Progenitor cell of endocrine pancreas (in vitro differentiated cells): ENCODE data around the gene RFX1. TPM values are rescaled to one million over a fixed set of nuclear protein-coding genes. Genes with fewer than 3 reads are reported as not detected.
"Not testable (repeated sequence)": the region's sequence is repeated elsewhere in the genome, so short reads cannot be mapped to it uniquely, and the experiment has no call there.

ENCODE experiments used
- DNase-seq: peaks from one replicate; pipeline ENCODE4 v3.0.0; 2021; ENCODE audit warnings: low spot score; ENCODE audit not compliant: unreplicated experiment
- H3K27ac Mint-ChIP-seq: 2 replicates; pipeline ENCODE4 v1.8.0; 2021; ENCODE audit warnings: mild to moderate bottlenecking, moderate library complexity, mixed read lengths
- H3K27me3 Mint-ChIP-seq: 2 replicates; pipeline ENCODE4 v1.8.0; 2021; ENCODE audit warnings: mixed read lengths
- H3K36me3 Mint-ChIP-seq: 2 replicates; pipeline ENCODE4 v1.8.0; 2022; ENCODE audit warnings: mixed read lengths; ENCODE audit not compliant: insufficient read depth
- H3K4me1 Mint-ChIP-seq: 2 replicates; pipeline ENCODE4 v1.8.0; 2021; ENCODE audit warnings: low read depth, mixed read lengths
- H3K4me3 Mint-ChIP-seq: 2 replicates; pipeline ENCODE4 v1.8.0; 2021; ENCODE audit warnings: low read depth, mild to moderate bottlenecking, moderate library complexity, mixed read lengths
- H3K9me3 Mint-ChIP-seq: 2 replicates; pipeline ENCODE4 v1.8.0; 2021; ENCODE audit warnings: low read depth, mixed read lengths
- total RNA-seq: library from RNA; stranded (reverse); gene quantifications from 2 replicates; pipeline ENCODE4 v1.2.1, GENCODE V29; 2021
- TF ChIP-seq, protein P1 (sequence below): fragments of 200-600 bp; sonication (generic); IDR thresholded peaks from one replicate; pipeline ENCODE4 v1.5.0; 2021; ENCODE audit warnings: antibody characterized with exemption, mild to moderate bottlenecking; ENCODE audit not compliant: unreplicated experiment

RFX1 gene
- total RNA-seq, 1 donor from 2014 or later, result 26.5 TPM

DNA sequence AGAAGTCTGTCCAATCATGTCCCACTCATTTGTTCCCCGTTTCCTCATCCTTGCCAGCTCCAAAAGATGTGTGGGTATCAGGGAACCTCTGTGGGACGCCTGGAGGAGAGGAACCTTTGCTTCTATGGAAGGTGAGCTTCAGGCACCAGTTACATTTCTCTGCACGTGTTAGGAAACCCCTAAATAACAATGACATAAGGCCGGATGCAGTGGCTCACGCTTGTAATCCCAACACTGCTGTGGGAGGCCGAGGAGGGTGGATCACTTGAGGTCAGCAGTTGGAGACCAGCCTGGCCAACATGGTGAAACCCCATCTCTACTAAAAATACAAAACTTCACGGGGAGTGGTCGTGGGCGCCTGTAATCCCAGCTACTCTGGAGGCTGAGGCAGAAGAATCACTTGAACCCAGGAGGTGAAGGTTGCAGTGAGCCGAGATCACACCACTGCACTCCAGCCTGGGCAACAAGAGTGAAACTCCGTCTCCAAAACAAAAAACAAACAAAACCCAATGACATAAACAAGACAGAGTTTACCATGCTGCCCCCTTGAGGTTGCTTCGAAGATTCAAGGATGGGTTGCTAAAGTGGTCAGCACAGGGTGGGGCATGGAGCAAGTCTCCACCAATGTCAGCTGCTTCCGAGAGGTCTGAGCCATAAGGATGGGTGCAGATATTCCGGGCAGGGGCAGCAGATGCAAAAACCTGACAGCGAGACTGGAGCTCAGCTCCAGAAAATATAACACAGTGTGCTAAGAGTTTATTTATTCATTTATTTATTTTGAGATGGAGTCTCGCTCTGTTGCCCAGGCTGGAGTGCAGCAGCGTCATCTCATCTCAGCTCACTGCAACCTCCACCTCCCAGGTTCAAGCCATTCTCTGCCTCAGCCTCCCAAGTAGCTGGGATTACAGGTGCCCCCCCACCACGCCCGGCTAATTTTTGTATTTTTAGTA, 36.8 kb upstream of the RFX1 start:
- not testable (repeated sequence) for DNase-seq, H3K4me1 Mint-ChIP-seq, H3K9me3 Mint-ChIP-seq, H3K27me3 Mint-ChIP-seq, H3K36me3 Mint-ChIP-seq, H3K4me3 Mint-ChIP-seq
- H3K27ac Mint-ChIP-seq, result peak overlapping the region; percentile 41
- TF ChIP-seq, protein P1, sequence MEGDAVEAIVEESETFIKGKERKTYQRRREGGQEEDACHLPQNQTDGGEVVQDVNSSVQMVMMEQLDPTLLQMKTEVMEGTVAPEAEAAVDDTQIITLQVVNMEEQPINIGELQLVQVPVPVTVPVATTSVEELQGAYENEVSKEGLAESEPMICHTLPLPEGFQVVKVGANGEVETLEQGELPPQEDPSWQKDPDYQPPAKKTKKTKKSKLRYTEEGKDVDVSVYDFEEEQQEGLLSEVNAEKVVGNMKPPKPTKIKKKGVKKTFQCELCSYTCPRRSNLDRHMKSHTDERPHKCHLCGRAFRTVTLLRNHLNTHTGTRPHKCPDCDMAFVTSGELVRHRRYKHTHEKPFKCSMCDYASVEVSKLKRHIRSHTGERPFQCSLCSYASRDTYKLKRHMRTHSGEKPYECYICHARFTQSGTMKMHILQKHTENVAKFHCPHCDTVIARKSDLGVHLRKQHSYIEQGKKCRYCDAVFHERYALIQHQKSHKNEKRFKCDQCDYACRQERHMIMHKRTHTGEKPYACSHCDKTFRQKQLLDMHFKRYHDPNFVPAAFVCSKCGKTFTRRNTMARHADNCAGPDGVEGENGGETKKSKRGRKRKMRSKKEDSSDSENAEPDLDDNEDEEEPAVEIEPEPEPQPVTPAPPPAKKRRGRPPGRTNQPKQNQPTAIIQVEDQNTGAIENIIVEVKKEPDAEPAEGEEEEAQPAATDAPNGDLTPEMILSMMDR, result peak; percentile 60

DNA sequence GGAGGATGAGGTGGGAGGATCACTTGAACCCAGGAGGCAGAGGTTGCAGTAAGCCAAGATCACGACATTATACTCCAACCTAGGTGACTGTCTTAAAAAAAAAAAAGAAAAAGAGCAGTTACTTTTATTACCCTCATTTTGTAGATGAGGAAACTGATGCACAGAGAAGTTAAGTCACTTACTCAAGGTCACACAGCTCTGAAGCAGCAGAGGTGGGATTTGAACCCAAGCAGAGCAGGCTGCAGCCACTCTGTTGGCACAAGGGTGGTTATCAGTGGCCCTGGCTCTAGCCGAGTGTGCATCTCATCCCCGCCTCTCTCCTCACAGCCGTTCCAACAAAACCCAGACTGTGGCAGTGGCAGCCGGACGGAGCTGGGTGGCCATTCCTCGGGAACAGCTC, 33.1 kb upstream of the RFX1 start:
- Mint-ChIP-seq H3K27ac (no peak overlapping the region), H3K9me3 (no peaks in the 10 kb centered on the region), H3K4me3 (no peak overlapping the region), H3K4me1 (no peaks in the 10 kb centered on the region), H3K36me3 (no peaks in the 10 kb centered on the region), H3K27me3 (no peaks in the 10 kb centered on the region)
- TF ChIP-seq, protein P1, result no peak
- no peak for DNase-seq

DNA sequence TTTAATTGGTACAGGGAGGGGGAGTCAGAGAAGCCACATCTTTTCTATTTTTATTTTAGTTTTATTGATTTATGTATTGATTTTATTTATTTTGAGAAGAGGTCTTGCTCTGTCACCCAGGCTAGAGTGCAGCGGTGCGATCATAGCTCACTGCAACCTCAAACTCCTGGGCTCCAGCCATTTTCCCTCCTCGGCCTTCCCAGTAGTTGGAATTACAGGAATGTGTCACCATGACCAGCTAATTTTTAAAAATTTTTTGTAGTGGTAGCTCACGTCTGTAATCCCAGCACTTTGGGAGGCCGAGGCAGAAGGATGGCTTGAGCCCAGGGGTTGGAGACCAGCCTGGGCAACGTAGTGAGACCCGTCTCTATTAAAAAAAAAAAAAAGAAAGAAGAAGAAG, 29.6 kb upstream of the RFX1 start:
- Mint-ChIP-seq H3K9me3 (no peaks in the 10 kb centered on the region), H3K4me1 (no peaks in the 10 kb centered on the region), H3K27ac (no peak overlapping the region), H3K4me3 (no peak overlapping the region), H3K36me3 (no peaks in the 10 kb centered on the region), H3K27me3 (peaks cover 7% of the 10 kb centered on the region)
- DNase-seq, result no peak
- TF ChIP-seq, protein P1, result no peak

GRCh38 chr19:14035159-14035558, 29.0 kb upstream of the RFX1 start:
- not testable (repeated sequence) for DNase-seq, H3K27ac Mint-ChIP-seq, H3K4me1 Mint-ChIP-seq, H3K9me3 Mint-ChIP-seq, H3K4me3 Mint-ChIP-seq, H3K36me3 Mint-ChIP-seq
- peaks cover 11% of the 10 kb centered on the region for H3K27me3 Mint-ChIP-seq

DNA sequence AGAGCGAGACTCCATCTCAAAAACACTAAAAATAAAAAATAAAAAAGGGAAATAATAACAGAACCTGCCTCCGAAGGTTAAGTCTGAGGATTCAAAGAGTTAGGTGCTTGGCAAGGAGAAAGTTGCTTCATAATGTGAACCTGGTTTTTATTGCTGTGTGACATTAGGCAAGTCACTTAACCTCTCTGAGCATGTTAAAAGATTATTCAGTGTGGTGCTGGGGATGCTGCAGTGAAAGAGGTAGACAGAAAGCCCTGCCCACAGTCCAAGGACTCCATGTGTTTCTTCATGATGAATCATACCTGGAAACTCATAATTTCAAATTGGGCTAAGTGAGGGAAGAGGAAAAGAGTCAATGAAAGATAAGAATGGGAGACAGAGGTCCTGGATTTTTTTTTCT, 27.8 kb upstream of the RFX1 start:
- no peak overlapping the region for H3K4me3 Mint-ChIP-seq
- H3K9me3 Mint-ChIP-seq, result no peaks in the 10 kb centered on the region
- H3K27me3 Mint-ChIP-seq, result peaks cover 13% of the 10 kb centered on the region
- no peaks in the 10 kb centered on the region for H3K4me1 Mint-ChIP-seq
- no peak overlapping the region for H3K27ac Mint-ChIP-seq
- TF ChIP-seq, protein P1, result no peak
- H3K36me3 Mint-ChIP-seq, result no peaks in the 10 kb centered on the region
- no peak for DNase-seq
